Endothelial cell of umbilical vein (primary cell): ENCODE data around the gene M1AP. TPM values are rescaled to one million over a fixed set of nuclear protein-coding genes. Genes with fewer than 3 reads are reported as not detected.

Experiments used
- BruUV-seq: library from RNA; stranded (reverse); fragments of 400-500 nt; replicated peaks from 2 replicates; lab custom pipeline; 2021; lab: Mats Ljungman, UMichigan
- CTCF ChIA-PET: fragments of 300-600, 350-600 bp; sonication (Branson Sonifier 250); formaldehyde crosslinking; loops from one replicate; lab custom pipeline; 2021; ENCODE audit warnings: antibody characterized with exemption, inconsistent platforms; lab: Charles Lee
- POLR2A ChIA-PET: fragments of 300-600, 350-600 bp; sonication (Branson Sonifier 250); formaldehyde crosslinking; loops from one replicate; lab custom pipeline; 2021; ENCODE audit warnings: antibody characterized with exemption, inconsistent platforms; lab: Charles Lee
- DNase-seq: peaks from one replicate; pipeline ENCODE4 v3.0.0-alpha.2; 2011; ENCODE audit warnings: low read depth, low spot score
- FAIRE-seq: peaks from 2 replicates; lab custom pipeline; 2011; peaks lifted over from hg19 to GRCh38; lab: Jason Lieb, UNC
- H2AFZ ChIP-seq: 2 replicates; pipeline ENCODE4 v1.6.0; 2012; ENCODE audit warnings: low read depth, low read length, control low read depth, inconsistent platforms
- H3K27ac ChIP-seq: 2 replicates; pipeline ENCODE4 v1.5.1; 2011; ENCODE audit warnings: low read depth, mild to moderate bottlenecking, control low read depth, low read length, moderate library complexity; ENCODE audit not compliant: insufficient read depth
- H3K27me3 ChIP-seq, 2 experiments: 2 replicates each; pipeline versions ENCODE4 v1.6.0 to v1.6.1; 2011; ENCODE audit warnings: low read length in 2 of 2, mixed read lengths in 1 of 2; ENCODE audit not compliant: control insufficient read depth in 2 of 2, insufficient read depth in 2 of 2
- H3K36me3 ChIP-seq, 2 experiments: 2 replicates in 1 of 2; 3 replicates in 1 of 2; pipeline ENCODE4 v1.5.1; 2011; ENCODE audit warnings: low read length in 2 of 2, mild to moderate bottlenecking in 1 of 2, moderate library complexity in 1 of 2; ENCODE audit not compliant: control insufficient read depth in 2 of 2, insufficient read depth in 2 of 2; ENCODE audit errors: extremely low read depth in 1 of 2
- H3K4me1 ChIP-seq: 3 replicates; pipeline ENCODE4 v1.5.1; 2011; ENCODE audit warnings: mild to moderate bottlenecking, low read length; ENCODE audit not compliant: control insufficient read depth, insufficient read depth; ENCODE audit errors: extremely low read depth
- H3K4me2 ChIP-seq: 2 replicates; pipeline ENCODE4 v1.6.1; 2011; ENCODE audit warnings: low read length, control low read depth, mixed read lengths; ENCODE audit not compliant: insufficient read depth
- H3K4me3 ChIP-seq, 3 experiments: fragments of 200-600 bp in 1 of 3; sonication (generic), shearing (Covaris generic) in 1 of 3; replicated peaks in 1 of 3; 2 replicates each; pipeline ENCODE4 v1.5.1; 2011 to 2016; ENCODE audit warnings: control low read depth in 3 of 3, low read length in 3 of 3, mild to moderate bottlenecking in 2 of 3, inconsistent platforms in 1 of 3, low read depth in 1 of 3, moderate library complexity in 1 of 3; ENCODE audit not compliant: insufficient read depth in 1 of 3
- H3K79me2 ChIP-seq: 2 replicates; pipeline ENCODE4 v1.6.0; 2012; ENCODE audit warnings: low read length, inconsistent platforms; ENCODE audit not compliant: control insufficient read depth, insufficient read depth
- H3K9ac ChIP-seq: replicated peaks from 2 replicates; pipeline ENCODE3; 2011; ENCODE audit warnings: low read length, control low read depth; ENCODE audit not compliant: insufficient read depth; ENCODE audit errors: extremely low read depth
- H3K9me1 ChIP-seq: replicated peaks from 3 replicates; pipeline ENCODE4 v1.6.0; 2011; ENCODE audit warnings: mild to moderate bottlenecking, low read length; ENCODE audit not compliant: control insufficient read depth, insufficient read depth; ENCODE audit errors: extremely low read depth
- H3K9me3 ChIP-seq: replicated peaks from 2 replicates; pipeline ENCODE4 v1.5.1; 2012; ENCODE audit warnings: low read length, inconsistent platforms; ENCODE audit not compliant: control insufficient read depth, insufficient read depth
- H4K20me1 ChIP-seq: replicated peaks from 2 replicates; pipeline ENCODE3; 2011; ENCODE audit warnings: mild to moderate bottlenecking, low read length; ENCODE audit not compliant: control insufficient read depth, insufficient read depth; ENCODE audit errors: extremely low read depth
- CTCF ChIP-seq, 2 donors: IDR thresholded peaks; 1 replicate in 1 of 2; 2 replicates in 1 of 2; pipeline ENCODE4 v1.5.1; 2011; ENCODE audit warnings: low read length in 2 of 2, mild to moderate bottlenecking in 2 of 2, moderate library complexity in 2 of 2, control low read depth in 1 of 2, inconsistent platforms in 1 of 2, low read depth in 1 of 2; ENCODE audit not compliant: insufficient read depth in 1 of 2; ENCODE audit errors: extremely low read depth in 1 of 2
- EZH2 ChIP-seq: IDR thresholded peaks from 2 replicates; pipeline ENCODE4 v1.6.1; 2012; ENCODE audit warnings: borderline replicate concordance, low read depth, mild to moderate bottlenecking, moderate library complexity, low read length, inconsistent platforms; ENCODE audit not compliant: severe bottlenecking
- FOS ChIP-seq: IDR thresholded peaks from 2 replicates; pipeline ENCODE4 v1.6.1; 2011; ENCODE audit warnings: mild to moderate bottlenecking, low read length, moderate library complexity, borderline replicate concordance; ENCODE audit not compliant: insufficient read depth
- GATA2 ChIP-seq: IDR thresholded peaks from 2 replicates; pipeline ENCODE4 v1.7.0; 2011; ENCODE audit warnings: low read depth, mild to moderate bottlenecking, moderate library complexity, mixed read lengths, low read length; ENCODE audit not compliant: insufficient read length, insufficient read depth
- JUN ChIP-seq: IDR thresholded peaks from 2 replicates; pipeline ENCODE4 v1.6.1; 2011; ENCODE audit warnings: borderline replicate concordance, low read depth; ENCODE audit not compliant: insufficient read length, insufficient read depth
- MYC ChIP-seq: IDR thresholded peaks from one replicate; pipeline ENCODE4 v1.6.1; 2011; ENCODE audit warnings: mild to moderate bottlenecking, low read depth, low read length
- POLR2A ChIP-seq: IDR thresholded peaks from 2 replicates; pipeline ENCODE4 v1.6.1; 2012; ENCODE audit warnings: low read depth, mild to moderate bottlenecking, control low read depth, low read length
- POLR2AphosphoS5 ChIP-seq: IDR thresholded peaks from 2 replicates; pipeline ENCODE4 v1.6.1; 2012; ENCODE audit warnings: low read depth, mild to moderate bottlenecking, control low read depth, low read length, moderate library complexity; ENCODE audit not compliant: insufficient read depth
- dilution Hi-C: fragments of 300-500 bp; cut with MboI; formaldehyde crosslinking; loops from one replicate; pipeline ENCODE4 v1.15.0; 2019; ENCODE audit warnings: low sequenced_read_pairs; ENCODE audit not compliant: extremely low pct_ligation_motif_present
- intact Hi-C: fragments of 100-400 bp; cut with micrococcal nuclease; formaldehyde crosslinking; loops from one replicate; pipeline ENCODE4 v1.10.0; 2022
- polyA plus RNA-seq, 4 experiments: library from polyadenylated mRNA; depleted of rRNA in 3 of 4; stranded (reverse) in 3 of 4; unstranded in 1 of 4; fragments of >200 nt; gene quantifications; 2 replicates each; pipeline versions ENCODE4 v1.2.1 to v1.2.3, GENCODE V29; 2011 to 2012; ENCODE audit warnings: missing spikeins in 1 of 4
- total RNA-seq: library from RNA; stranded (reverse); gene quantifications from 2 replicates; pipeline ENCODE4 v1.2.3, GENCODE V29; 2021
- TF ChIP-seq, protein P1 (sequence below): IDR thresholded peaks from 2 replicates; pipeline ENCODE4 v1.6.1; 2011; ENCODE audit not compliant: insufficient read depth, insufficient read length

Gene M1AP
- total and polyA plus RNA-seq, 2 donors (not counting 3 experiments of a cell fraction or from before 2014, with no cell fraction given), result 0.04 TPM; not detected in 1

DNA sequence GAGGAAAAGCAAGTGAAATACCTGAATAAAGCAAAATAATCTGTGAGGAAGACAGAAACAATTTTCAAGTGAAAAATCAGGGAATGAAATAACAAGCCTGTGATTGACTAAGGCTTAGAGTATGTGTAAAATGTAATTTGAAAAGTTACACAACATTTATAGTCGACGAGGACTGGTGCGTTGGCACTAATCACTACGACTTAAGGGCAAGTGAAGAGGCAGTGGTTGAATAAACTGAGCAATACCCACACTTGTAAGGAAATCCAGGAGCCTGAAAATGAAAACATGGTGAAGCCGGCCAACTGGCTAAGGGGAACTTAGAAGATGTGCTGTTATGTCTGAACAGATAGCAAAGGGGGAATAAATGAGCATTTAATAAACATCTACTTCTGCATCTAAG lies 80.2 kb downstream of the M1AP start:
- H3K27me3 ChIP-seq, result peaks cover 16 to 19% of the 10 kb centered on the region in 2 experiments
- H3K79me2 ChIP-seq, result no peaks in the 10 kb centered on the region
- dilution Hi-C loops (no loop called here), intact Hi-C loops (no loop called here)
- BruUV-seq, result no TSS peak
- H3K27ac ChIP-seq, result no peak overlapping the region
- TF ChIP-seq CTCF (IDR thresholded peaks at IDR 0.05; ENCODE audit: extremely low read depth in 1 of 2, insufficient read depth in 1 of 2, low read depth in 1 of 2, low read length in 2 of 2), result no peak
- no peak for TF ChIP-seq POLR2AphosphoS5
- TF ChIP-seq JUN, result no peak
- no peak for TF ChIP-seq EZH2
- TF ChIP-seq MYC, result no peak
- TF ChIP-seq POLR2A, result no peak
- no peak for TF ChIP-seq GATA2
- TF ChIP-seq, protein P1, sequence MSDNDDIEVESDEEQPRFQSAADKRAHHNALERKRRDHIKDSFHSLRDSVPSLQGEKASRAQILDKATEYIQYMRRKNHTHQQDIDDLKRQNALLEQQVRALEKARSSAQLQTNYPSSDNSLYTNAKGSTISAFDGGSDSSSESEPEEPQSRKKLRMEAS, result no peak
- TF ChIP-seq FOS, result no peak
- H3K9me1 ChIP-seq, result no peaks in the 10 kb centered on the region
- ChIA-PET POLR2A (no interaction called here), CTCF (interaction anchor here (1.9 to 3.3 kb wide), 2 partner anchors 18 to 21 kb away, joined by 6 to 14 read pairs; no protein-coding TSS in a partner anchor)
- DNase-seq (no peak), FAIRE-seq (no peak)
- H3K36me3 ChIP-seq, result no peaks in the 10 kb centered on the region
- H3K4me2 ChIP-seq, result no peak overlapping the region
- no peak overlapping the region for H3K4me3 ChIP-seq
- no peaks in the 10 kb centered on the region for H4K20me1 ChIP-seq
- no peak overlapping the region for H3K9ac ChIP-seq
- no peaks in the 10 kb centered on the region for H3K9me3 ChIP-seq
- no peak overlapping the region for H2AFZ ChIP-seq
- H3K4me1 ChIP-seq, result no peaks in the 10 kb centered on the region
